NCI-H2171 (cell line): Measurements from ENCODE around the gene LCN1.

Experiments
- DNase-seq: peaks from one replicate; lab custom pipeline; 2025; lab: John Stamatoyannopoulos, UW

The LCN1 gene

DNA sequence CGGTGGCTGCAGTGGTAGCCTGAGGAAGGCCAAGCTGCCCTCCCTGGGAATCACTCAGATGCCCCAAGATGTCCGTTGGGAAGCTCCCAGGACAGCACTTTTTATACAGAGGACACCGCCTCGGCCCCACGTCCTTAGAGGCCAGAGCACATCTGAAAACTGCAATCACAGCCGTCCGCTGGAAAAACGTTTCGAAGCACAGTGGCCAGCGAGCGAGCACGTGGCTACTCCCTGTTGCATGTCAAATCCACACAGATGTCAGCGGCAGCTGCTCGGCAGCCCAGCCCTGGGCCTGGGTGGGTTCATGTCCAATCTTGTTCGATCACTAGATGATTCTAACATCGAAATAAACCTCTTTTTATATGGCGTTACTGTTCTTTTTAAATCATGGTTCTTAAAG is 32.7 kb upstream of the LCN1 start:
- DNase-seq, result no peak

DNA sequence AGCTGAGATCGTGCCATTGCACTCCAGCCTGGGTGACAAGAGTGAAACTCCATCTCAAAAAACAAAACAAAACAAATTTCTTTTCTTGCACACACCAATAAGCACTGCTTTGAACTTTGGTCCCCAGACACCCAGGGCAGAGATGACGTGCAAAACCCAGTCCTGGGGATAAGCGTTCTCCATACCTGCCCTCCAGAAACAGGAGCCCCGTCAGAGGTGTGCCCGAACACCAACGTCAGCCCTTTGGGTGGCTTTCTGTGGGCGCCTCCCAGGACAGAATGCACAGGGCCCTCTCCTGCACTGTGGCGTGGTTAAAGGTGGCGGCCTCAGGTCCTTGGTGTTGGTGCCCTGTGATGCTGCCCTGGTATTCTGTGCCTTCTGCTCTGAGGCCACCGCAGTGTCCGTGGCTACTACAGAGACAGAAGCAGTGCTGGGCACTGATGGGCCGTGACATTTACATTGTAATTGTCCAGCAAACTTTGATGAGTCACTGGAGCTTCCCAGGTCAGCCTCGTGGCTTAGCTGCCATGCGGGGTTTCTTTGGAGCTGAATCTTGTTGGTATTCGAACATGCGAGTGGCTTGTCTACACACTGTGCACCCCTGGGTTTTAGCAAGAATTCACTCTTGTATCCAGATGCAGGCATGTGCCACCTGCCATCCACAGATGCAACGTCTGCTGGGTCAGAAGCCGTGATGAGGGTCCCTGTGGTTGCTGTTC is 31.9 kb upstream of the LCN1 start:
- DNase-seq, result no peak

DNA sequence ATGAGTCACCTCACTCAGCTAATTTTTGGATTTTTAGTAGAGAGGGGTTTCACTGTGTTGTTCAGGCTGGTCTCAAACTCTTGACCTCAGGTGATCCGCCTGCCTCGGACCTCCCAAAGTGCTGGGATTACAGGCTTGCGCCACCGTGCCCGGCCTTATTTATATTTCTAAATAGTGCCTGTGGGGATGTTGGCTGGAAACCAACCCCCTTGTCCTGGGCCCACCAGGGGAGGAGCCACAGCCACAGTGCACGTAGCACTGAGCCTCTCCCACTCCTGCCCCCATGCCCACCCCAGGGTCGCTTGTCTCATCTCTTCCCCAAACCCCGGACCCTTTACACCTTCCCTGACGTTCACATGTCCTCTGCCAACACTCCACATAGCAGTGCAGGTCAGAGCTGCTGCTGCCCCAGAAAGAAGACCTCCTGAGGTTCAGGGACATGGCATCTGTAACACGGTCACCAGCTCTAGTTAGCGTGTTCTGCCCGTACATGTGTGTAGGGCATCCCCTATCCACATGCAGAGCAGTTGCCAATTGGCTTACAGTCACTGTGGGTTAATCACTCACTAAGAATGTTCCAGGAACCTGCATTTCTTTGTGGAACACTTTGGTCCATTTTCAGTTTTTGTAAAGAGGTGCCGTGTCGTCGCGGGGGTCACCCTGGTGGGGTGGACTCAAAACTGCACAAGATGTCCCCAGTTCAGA is 30.9 kb upstream of the LCN1 start:
- DNase-seq, result no peak

GRCh38 chr9:135490980-135491464 is 30.2 kb upstream of the LCN1 start:
- DNase-seq, result no peak

DNA sequence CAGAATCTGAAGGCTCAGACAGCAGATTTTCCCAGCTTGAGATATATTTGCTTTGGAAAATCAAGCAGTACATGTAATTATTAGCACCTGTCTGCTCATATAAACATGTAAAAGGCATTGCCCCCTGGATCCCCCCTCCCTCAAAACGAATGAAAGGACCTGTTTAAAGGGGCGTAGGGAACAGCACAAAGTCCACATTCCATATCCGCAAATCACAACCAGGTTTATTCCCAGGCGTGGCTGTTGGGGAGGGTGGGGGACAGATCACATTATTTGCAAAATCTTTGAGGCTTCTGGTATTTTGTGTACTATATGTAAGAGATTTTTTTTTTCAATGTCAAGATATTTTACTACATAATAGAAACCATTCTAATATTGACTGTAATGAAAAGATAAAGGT is 29.5 kb upstream of the LCN1 start:
- DNase-seq, result no peak

- no peak for DNase-seq
These were observed 28.2 kb upstream of the LCN1 start for GRCh38 chr9:135492886-135493669.

DNA sequence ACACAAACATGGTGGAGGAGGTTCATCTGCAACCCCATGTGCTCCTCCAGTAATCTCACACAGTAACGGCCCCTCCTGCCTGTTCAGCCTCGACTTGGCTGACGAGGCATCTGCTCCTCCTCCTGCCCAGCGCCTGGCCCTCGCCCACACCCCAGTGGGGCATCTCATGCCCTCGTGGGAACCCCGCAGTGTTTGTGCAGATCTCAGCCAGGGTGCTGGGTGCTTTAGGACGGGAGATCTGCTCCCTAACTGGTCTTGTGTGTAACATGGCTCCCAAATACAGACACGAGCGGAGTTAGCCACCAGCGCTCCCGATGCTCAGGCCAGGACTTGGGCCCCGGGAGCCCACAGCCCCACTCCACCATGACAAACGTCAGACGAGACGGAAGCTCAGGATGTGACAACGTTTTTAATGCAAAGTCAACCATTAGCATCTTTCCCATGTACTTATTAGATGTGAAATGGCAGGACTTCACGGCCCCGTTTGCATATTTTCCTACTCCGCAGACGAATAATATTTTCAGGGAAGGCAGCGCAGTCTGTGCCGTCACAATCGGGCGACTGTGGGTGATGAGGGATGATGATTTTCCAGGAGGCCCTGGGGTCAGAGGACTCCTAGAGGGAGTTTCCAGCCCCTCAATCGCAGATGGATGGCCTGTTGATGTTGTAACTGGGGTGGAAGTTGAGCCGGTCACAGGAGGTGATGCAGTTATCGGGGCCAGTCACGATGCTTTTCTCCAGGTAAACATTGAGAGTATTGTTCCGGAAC is 26.3 kb upstream of the LCN1 start:
- no peak for DNase-seq

- no peak for DNase-seq
These were observed 22.7 kb upstream of the LCN1 start for GRCh38 chr9:135498381-135499126.

DNA sequence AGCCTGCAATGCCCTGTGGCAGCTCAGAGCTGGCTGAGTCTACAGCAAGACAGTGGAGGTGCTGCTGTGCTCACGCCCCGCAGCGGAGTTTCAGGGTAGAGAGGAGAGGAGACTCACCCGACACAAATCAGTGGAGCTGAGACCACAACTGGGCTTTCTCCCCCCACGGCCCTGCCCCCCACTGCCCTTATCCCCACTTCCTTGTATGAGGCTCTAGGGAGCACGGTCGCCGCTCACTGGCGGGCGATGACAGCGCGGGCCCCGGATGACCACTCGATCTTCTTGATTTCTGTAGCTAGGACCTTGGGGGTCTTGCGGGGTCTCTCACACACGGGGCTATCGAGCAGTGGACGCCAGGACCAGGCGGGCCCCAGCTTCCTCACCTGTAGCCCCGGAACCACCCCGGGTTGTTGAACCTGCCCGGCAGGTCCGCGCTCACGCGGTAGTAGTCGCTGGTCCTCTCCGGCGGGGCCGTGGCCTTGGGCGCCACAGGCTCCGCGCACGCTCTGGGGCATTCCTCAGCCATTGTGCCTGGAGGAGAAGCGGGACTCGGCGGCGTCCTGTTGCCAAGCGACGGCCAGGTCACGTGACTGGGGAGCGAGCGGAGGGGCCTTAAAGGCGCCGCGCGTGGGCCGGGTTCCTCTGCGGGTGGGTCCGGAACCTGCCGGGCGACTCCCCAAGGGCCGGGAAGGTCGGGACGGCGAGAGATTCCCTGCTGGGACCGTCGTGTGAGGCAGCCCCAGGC is 21.7 kb upstream of the LCN1 start:
- DNase-seq, result peak; percentile 89

GRCh38 chr9:135500071-135500524 is 21.1 kb upstream of the LCN1 start:
- no peak for DNase-seq

- DNase-seq, result peak; percentile 85
These were observed 20.5 kb upstream of the LCN1 start, which contains the start of gene MRPS2 for GRCh38 chr9:135500525-135501260. Gene MRPS2, plus strand, starts transcription at chr9:135500682. Its CDS starts 29 bp downstream, at chr9:135500711.

GRCh38 chr9:135501261-135502167 is 19.7 kb upstream of the LCN1 start:
- DNase-seq, result no peak

GRCh38 chr9:135502168-135502872 is 18.9 kb upstream of the LCN1 start:
- no peak for DNase-seq

- no peak for DNase-seq
These were observed 18.3 kb upstream of the LCN1 start for GRCh38 chr9:135502873-135503321.

- DNase-seq, result no peak
These were observed 17.6 kb upstream of the LCN1 start for GRCh38 chr9:135503371-135504261.
